ENCODE results near the gene TPSD1.

DNA sequence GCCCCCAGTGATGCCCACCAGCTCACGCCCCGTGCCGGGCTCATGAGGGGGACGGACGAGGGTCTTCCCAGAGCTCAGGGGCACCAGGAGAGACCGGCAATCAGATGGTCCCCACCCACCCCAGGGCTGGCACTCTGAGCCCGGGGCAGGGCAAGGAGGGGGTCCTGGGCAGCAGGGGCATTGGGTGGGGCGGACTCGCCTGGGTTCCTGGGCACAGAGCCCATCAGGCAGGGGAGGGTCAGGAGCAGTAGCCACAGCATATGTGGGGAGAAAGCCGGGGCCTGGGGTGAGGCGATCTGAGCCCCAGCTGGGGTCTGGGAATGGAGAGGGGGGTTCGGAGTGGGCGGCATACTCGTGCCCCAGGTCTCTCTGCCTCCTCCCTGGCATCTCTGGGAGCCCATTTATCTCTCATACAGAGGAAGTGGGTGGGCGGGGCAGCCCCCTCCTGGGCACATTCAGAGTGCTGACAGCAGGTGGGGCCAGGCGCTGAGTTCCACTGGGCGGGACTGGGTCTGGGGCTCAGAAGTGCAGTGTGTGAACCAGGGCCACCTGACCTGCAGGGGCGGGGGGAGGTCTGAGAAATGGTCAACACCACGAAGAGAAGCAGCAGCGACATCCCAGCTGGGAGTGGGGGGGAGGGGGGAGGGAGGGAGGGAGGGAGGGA lies 33.1 kb downstream of the TPSD1 start:
- TF ChIP-seq, protein P1, sequence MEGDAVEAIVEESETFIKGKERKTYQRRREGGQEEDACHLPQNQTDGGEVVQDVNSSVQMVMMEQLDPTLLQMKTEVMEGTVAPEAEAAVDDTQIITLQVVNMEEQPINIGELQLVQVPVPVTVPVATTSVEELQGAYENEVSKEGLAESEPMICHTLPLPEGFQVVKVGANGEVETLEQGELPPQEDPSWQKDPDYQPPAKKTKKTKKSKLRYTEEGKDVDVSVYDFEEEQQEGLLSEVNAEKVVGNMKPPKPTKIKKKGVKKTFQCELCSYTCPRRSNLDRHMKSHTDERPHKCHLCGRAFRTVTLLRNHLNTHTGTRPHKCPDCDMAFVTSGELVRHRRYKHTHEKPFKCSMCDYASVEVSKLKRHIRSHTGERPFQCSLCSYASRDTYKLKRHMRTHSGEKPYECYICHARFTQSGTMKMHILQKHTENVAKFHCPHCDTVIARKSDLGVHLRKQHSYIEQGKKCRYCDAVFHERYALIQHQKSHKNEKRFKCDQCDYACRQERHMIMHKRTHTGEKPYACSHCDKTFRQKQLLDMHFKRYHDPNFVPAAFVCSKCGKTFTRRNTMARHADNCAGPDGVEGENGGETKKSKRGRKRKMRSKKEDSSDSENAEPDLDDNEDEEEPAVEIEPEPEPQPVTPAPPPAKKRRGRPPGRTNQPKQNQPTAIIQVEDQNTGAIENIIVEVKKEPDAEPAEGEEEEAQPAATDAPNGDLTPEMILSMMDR (IDR thresholded peaks at IDR 0.05; ENCODE audit: insufficient read depth, low read length, poor library complexity, severe bottlenecking): no peak
- TF ChIP-seq EZH2phosphoT487 (conservative IDR thresholded peaks at IDR 0.05; ENCODE audit: low read length): no peak

All from SU-DHL-6 (cell line).